HEK293T (cell line): ENCODE results near the gene FAM53C.

Experiments
- ARNT ChIP-seq: fragments of 450-650 bp; IDR thresholded peaks from 2 replicates; pipeline ENCODE4 v1.6.1; 2017; ENCODE audit warnings: mild to moderate bottlenecking
- BHLHE40 ChIP-seq: fragments of 450-650 bp; IDR thresholded peaks from 2 replicates; pipeline ENCODE4 v1.6.1; 2016; ENCODE audit warnings: mild to moderate bottlenecking, moderate library complexity, borderline replicate concordance
- ELF4 ChIP-seq: fragments of 450-650 bp; IDR thresholded peaks from 2 replicates; pipeline ENCODE4 v1.6.1; 2017; ENCODE audit warnings: antibody characterized with exemption
- HDGF ChIP-seq: fragments of 450-650 bp; IDR thresholded peaks from 2 replicates; pipeline ENCODE4 v1.6.1; 2017; ENCODE audit warnings: antibody characterized with exemption, borderline replicate concordance
- SP1 ChIP-seq: fragments of 450-650 bp; IDR thresholded peaks from 2 replicates; pipeline ENCODE4 v1.6.1; 2017
- SUZ12 ChIP-seq: fragments of 450-650 bp; IDR thresholded peaks from 2 replicates; pipeline ENCODE4 v1.6.1; 2016; ENCODE audit warnings: mild to moderate bottlenecking
- ZNF384 ChIP-seq: fragments of 450-650 bp; IDR thresholded peaks from 2 replicates; pipeline ENCODE4 v1.6.1; 2016

DNA sequence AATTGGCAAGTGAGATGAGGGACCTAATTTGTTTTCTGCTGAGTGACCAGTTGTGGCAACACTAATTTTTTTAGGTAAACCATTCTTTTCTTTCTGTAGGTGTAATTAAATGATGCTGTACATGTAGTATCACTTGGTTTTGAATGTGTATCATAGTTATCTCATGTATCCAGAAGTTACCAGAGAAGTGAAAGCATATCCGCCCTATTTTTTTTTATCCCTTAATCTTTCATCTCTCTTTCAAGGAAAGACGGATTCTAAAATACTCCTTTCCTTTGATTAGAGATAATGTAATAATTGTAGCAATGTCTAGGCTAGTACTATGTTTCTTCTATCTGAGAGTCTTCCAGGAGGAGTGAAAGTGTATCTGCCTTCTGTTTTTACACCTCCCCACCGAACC lies 21.6 kb downstream of the FAM53C start:
- TF ChIP-seq ELF4, result no peak
- TF ChIP-seq ZNF384, result no peak
- TF ChIP-seq SP1, result no peak
- TF ChIP-seq SUZ12, result no peak
- TF ChIP-seq HDGF, result no peak
- no peak for TF ChIP-seq BHLHE40
- TF ChIP-seq ARNT, result no peak
